Measurements from ENCODE around the gene VPS36.
"Not testable (repeated sequence)": the region's sequence is repeated elsewhere in the genome, so short reads cannot be mapped to it uniquely, and the experiment has no call there.

DNA sequence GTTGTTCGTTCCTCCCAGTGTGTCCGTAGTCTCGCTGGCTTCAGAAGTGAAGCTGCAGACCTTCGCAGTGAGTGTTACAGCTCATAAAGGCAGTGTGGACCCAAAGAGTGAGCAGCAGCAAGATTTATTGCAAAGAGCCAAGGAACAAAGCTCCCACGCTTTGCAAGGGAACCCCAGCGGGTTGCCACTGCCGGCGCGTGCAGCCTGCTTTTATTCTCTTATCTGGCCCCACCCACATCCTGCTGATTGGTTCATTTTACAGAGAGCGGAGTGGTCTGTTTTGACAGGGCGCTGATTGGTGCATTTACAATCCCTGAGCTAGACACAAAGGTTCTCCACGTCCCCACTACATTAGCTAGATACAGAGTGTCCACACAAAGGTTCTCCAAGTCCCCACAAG lies 43.0 kb downstream of the VPS36 start:
- TF ChIP-seq, protein P1, sequence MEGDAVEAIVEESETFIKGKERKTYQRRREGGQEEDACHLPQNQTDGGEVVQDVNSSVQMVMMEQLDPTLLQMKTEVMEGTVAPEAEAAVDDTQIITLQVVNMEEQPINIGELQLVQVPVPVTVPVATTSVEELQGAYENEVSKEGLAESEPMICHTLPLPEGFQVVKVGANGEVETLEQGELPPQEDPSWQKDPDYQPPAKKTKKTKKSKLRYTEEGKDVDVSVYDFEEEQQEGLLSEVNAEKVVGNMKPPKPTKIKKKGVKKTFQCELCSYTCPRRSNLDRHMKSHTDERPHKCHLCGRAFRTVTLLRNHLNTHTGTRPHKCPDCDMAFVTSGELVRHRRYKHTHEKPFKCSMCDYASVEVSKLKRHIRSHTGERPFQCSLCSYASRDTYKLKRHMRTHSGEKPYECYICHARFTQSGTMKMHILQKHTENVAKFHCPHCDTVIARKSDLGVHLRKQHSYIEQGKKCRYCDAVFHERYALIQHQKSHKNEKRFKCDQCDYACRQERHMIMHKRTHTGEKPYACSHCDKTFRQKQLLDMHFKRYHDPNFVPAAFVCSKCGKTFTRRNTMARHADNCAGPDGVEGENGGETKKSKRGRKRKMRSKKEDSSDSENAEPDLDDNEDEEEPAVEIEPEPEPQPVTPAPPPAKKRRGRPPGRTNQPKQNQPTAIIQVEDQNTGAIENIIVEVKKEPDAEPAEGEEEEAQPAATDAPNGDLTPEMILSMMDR (IDR thresholded peaks at IDR 0.05; ENCODE audit: low read length) = not testable (repeated sequence)
- not testable (repeated sequence) for TF ChIP-seq EZH2 (optimal IDR thresholded peaks at IDR 0.05; ENCODE audit: low read depth, low read length); EZH2phosphoT487 (IDR thresholded peaks at IDR 0.05; ENCODE audit: low read length)

All from MM.1S (cell line).